Karpas-422 (cell line): Measurements from ENCODE around the gene NUP88. TPM values are rescaled to one million over a fixed set of nuclear protein-coding genes. Genes with fewer than 3 reads are reported as not detected.

Experiments used
- DNase-seq: peaks from one replicate; pipeline ENCODE4 v3.0.0-alpha.2; 2015
- H2AFZ ChIP-seq: fragments of 200-600 bp; sonication (generic); 2 replicates; pipeline ENCODE4 v1.6.1; 2014; ENCODE audit warnings: antibody characterized with exemption, low read length, mixed read lengths
- H3K27ac ChIP-seq: fragments of 200-600 bp; sonication (generic); 2 replicates; pipeline ENCODE4 v1.5.1; 2014; ENCODE audit warnings: mild to moderate bottlenecking, low read length, moderate library complexity
- H3K27me3 ChIP-seq: fragments of 200-600 bp; sonication (generic); 2 replicates; pipeline ENCODE4 v1.6.1; 2014; ENCODE audit warnings: low read length, mixed read lengths
- H3K36me3 ChIP-seq: fragments of 200-600 bp; sonication (generic); 2 replicates; pipeline ENCODE4 v1.6.1; 2014; ENCODE audit warnings: low read length, mixed read lengths; ENCODE audit not compliant: insufficient read depth
- H3K4me1 ChIP-seq: fragments of 200-600 bp; sonication (generic); 2 replicates; pipeline ENCODE4 v1.6.1; 2014; ENCODE audit warnings: mild to moderate bottlenecking, low read length, mixed read lengths
- H3K4me2 ChIP-seq: fragments of 200-600 bp; sonication (generic); 2 replicates; pipeline ENCODE4 v1.6.1; 2014; ENCODE audit warnings: low read length, low read depth, mild to moderate bottlenecking; ENCODE audit not compliant: poor library complexity, severe bottlenecking
- H3K4me3 ChIP-seq: fragments of 200-600 bp; sonication (generic); 2 replicates; pipeline ENCODE4 v1.5.1; 2014; ENCODE audit warnings: mild to moderate bottlenecking, antibody characterized with exemption, low read length, mixed read lengths
- H3K79me2 ChIP-seq: fragments of 200-600 bp; sonication (generic); 2 replicates; pipeline ENCODE4 v1.6.1; 2014; ENCODE audit warnings: mild to moderate bottlenecking, low read length, mixed read lengths
- H3K9ac ChIP-seq: fragments of 200-600 bp; sonication (generic); 2 replicates; pipeline ENCODE4 v1.6.0; 2014; ENCODE audit warnings: low read length
- H3K9me2 ChIP-seq: fragments of 200-600 bp; sonication (generic), shearing (Covaris generic); replicated peaks from 2 replicates; pipeline ENCODE4 v1.6.0; 2014; ENCODE audit warnings: mild to moderate bottlenecking, low read length, moderate library complexity; ENCODE audit not compliant: insufficient read depth
- H3K9me3 ChIP-seq: fragments of 300-700, 200-600 bp; sonication (generic); 2 replicates; pipeline ENCODE4 v1.6.1; 2014; ENCODE audit warnings: low read length, mixed read lengths
- H4K20me1 ChIP-seq: fragments of 200-600 bp; sonication (generic); 2 replicates; pipeline ENCODE4 v1.6.1; 2014; ENCODE audit warnings: mild to moderate bottlenecking, antibody characterized with exemption, low read length, low read depth; ENCODE audit not compliant: insufficient read depth
- total RNA-seq: library from RNA; depleted of rRNA; stranded (reverse); fragments of >200 nt; shearing (Covaris generic); gene quantifications from 2 replicates; pipeline ENCODE4 v1.2.3, GENCODE V29; 2014; ENCODE audit warnings: low replicate concordance; rRNA removed

NUP88 gene
- total RNA-seq, 1 experiment from 2014 or later, result 116 TPM

DNA sequence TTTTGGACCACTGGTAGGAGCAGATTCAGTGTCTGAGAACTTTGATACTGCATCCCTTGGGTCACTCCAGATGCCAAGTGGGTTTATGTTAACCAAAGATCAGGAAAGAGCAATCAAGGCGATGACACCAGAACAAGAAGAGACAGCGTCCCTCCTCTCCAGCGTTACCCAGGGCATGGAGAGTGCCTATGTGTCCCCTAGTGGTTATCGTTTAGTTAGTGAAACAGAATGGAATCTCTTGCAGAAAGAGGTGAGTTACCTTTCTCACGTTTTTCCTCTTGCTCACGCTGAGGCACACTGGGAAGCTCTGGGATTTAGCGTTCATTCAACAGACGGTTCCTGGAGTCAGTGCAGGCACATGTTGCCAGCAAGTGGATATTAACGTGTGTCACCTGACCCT is 58.0 kb downstream of the NUP88 start:
- Histone ChIP-seq H3K4me1 (no peaks in the 10 kb centered on the region), H3K36me3 (peaks cover 14% of the 10 kb centered on the region), H4K20me1 (peaks cover 3% of the 10 kb centered on the region; the same call in 1 of the 2 replicates), H3K27ac (no peak overlapping the region), H3K27me3 (no peaks in the 10 kb centered on the region), H3K4me3 (no peak overlapping the region), H3K9me3 (no peaks in the 10 kb centered on the region), H3K4me2 (no peak overlapping the region), H3K9ac (no peak overlapping the region), H3K79me2 (peaks cover 4% of the 10 kb centered on the region; the same call in 1 of the 2 replicates), H2AFZ (no peak overlapping the region), H3K9me2 (no peaks in the 10 kb centered on the region)
- no peak for DNase-seq

DNA sequence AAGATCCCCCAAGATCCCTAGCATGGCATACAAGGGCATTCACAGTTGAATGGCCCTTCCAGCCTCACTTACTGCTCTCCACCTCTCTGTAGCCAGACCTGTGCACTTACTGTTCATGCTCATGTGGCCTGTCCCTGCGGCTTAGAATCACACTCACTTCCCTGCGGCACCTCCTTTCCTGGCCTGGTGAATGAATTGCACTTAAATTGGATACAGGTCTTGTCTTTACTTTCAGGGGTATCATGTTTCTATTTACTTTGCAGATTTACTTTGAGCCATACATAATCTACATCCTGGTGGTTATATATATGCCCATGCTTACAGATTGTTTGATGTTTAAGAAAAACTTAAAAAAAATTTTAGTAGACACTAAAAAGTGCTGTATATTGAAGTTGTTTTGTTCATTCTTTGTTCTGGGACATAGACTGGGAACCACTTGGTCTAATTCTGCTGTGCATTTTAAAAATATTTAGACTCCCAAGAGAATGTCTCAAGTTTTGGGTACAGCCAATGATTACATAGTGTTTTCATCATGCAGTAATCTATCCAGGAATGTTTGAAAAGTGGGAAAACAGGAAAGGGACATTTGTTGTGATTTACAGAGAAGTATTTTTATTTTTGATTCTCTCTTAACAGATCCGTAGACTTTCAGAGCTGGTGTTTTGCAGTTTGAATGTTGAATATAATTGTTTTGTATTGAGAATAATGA is 63.9 kb downstream of the NUP88 start:
- Histone ChIP-seq H3K27ac (no peak overlapping the region), H2AFZ (no peak overlapping the region), H3K4me2 (no peak overlapping the region), H3K36me3 (peaks cover 34% of the 10 kb centered on the region), H3K9me3 (no peaks in the 10 kb centered on the region), H3K9me2 (no peaks in the 10 kb centered on the region), H3K4me3 (no peak overlapping the region), H3K79me2 (no peaks in the 10 kb centered on the region), H3K4me1 (no peaks in the 10 kb centered on the region), H4K20me1 (no peaks in the 10 kb centered on the region), H3K27me3 (no peaks in the 10 kb centered on the region), H3K9ac (no peak overlapping the region)
- DNase-seq, result no peak

DNA sequence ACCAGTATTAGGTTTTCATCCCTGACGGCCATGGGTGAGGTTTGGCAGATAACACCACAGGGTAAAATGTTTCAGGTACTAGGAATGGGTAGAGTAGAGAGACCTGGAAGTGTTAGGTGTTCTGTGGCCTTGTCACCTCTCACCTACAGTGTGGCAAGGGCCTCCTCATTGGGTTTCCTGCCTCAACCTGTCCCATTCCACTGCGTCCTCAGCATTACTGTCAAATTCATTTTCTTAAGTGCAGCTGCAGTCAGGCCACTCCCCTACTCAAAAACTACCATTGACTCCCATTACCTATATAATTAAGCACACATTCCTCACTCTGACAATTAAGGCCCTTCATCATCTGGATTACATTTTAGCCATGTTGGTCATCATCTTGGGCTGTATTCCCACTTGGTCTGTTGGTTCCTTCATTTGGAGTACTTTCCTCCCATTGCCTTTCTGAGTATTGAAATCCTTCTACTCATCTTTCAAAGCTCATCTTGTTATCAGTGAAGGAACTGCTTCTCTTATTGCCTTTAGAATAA is 64.5 kb downstream of the NUP88 start:
- Histone ChIP-seq H3K27ac (no peak overlapping the region), H3K4me1 (no peaks in the 10 kb centered on the region), H2AFZ (no peak overlapping the region), H3K36me3 (peaks cover 33% of the 10 kb centered on the region), H3K79me2 (no peaks in the 10 kb centered on the region), H3K4me2 (no peak overlapping the region), H3K9ac (no peak overlapping the region), H3K27me3 (no peaks in the 10 kb centered on the region), H3K4me3 (no peak overlapping the region), H3K9me3 (no peaks in the 10 kb centered on the region), H4K20me1 (no peaks in the 10 kb centered on the region), H3K9me2 (no peaks in the 10 kb centered on the region)
- no peak for DNase-seq

DNA sequence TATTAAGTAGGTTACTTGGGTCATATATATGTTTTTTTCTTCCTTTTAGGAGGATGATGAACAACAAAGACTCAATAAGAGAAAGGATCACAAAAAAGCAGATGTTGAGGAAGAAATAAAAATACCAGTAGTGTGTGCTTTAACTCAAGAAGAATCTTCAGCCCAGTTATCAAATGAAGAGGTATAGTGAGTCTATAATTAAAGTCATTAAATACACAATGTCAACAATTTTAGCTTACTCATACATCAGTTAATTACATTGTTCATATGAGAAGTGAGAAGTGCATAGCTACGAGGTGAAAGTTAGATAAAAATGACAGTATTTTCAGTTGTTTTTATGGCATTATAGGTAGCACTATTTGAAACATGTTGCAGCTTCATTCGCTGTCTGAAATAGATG is 65.2 kb downstream of the NUP88 start:
- DNase-seq, result no peak
- Histone ChIP-seq H3K4me1 (no peaks in the 10 kb centered on the region), H3K4me3 (no peak overlapping the region), H3K4me2 (no peak overlapping the region), H3K27ac (no peak overlapping the region), H3K36me3 (peaks cover 36% of the 10 kb centered on the region), H4K20me1 (no peaks in the 10 kb centered on the region), H3K27me3 (no peaks in the 10 kb centered on the region), H3K9me2 (no peaks in the 10 kb centered on the region), H3K9me3 (no peaks in the 10 kb centered on the region), H3K9ac (no peak overlapping the region), H2AFZ (no peak overlapping the region), H3K79me2 (no peaks in the 10 kb centered on the region)

DNA sequence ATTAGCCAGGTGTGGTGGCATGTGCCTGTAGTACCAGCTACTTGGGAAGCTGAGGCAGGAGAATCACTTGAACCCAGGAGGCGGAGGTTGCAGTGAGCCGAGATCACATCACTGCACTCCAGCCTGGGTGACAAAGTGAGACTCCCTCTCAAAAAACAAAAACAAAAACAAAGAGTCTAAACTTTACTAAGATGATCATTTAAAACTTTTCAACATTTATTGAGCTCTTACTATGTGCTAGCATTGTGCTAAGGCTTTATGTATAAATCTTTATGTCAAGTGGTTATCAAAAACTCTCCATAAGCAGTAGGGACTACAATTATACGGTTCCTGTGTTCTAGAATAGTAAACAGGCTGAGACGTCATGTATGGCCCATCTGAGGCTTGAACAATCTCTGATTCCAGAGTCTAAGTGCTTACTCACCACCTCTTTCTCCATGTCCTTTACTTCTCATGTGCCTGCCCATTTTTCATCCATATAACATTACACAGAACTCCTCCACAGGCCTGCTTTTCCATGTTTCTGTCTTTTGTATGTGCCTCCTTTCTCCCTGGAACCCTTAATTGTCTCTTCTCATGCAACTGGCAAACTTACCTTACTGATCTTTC is 66.7 kb downstream of the NUP88 start:
- Histone ChIP-seq H3K9me2 (no peaks in the 10 kb centered on the region), H3K4me1 (no peaks in the 10 kb centered on the region), H3K79me2 (peaks cover 3% of the 10 kb centered on the region; the same call in 1 of the 2 replicates), H3K27me3 (no peaks in the 10 kb centered on the region), H3K4me3 (no peak overlapping the region), H3K9ac (no peak overlapping the region), H3K36me3 (peaks cover 37% of the 10 kb centered on the region), H4K20me1 (no peaks in the 10 kb centered on the region), H3K4me2 (no peak overlapping the region), H3K9me3 (no peaks in the 10 kb centered on the region), H3K27ac (no peak overlapping the region), H2AFZ (no peak overlapping the region)
- no peak for DNase-seq

DNA sequence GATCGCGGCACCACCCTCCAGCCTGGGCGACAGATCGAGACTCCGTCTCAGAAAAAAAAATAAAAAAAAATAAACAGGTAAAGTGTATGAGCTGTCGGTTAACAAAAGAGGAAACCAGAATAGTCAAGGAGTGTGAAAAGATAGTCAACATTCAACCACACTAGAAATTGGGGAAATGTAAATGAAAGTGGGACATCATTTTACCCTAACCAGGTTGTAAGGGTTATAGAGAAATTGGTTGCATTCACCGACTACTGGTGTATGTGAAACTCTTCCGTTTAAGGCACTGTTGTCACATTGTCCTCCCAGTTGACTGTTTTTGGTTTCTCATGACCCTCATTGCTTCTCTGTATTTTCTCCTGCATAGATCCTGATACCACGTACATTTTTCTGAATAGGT is 74.5 kb downstream of the NUP88 start:
- Histone ChIP-seq H3K4me3 (no peak overlapping the region), H3K9ac (no peak overlapping the region), H3K79me2 (peaks cover 6% of the 10 kb centered on the region; the same call in 1 of the 2 replicates), H3K27ac (no peak overlapping the region), H3K27me3 (no peaks in the 10 kb centered on the region), H3K9me3 (no peaks in the 10 kb centered on the region), H4K20me1 (no peaks in the 10 kb centered on the region), H3K4me1 (no peaks in the 10 kb centered on the region), H3K4me2 (no peak overlapping the region), H2AFZ (no peak overlapping the region), H3K36me3 (peaks cover 19% of the 10 kb centered on the region; the same call in 1 of the 2 replicates), H3K9me2 (no peaks in the 10 kb centered on the region)
- no peak for DNase-seq

Other genes starting within 250 kb of the NUP88 start
- 14.5 and 23.0 TPM in 2 replicates for gene ZNF594, start 227.8 kb downstream of the NUP88 start, total RNA-seq
- gene SCIMP, start 184.8 kb downstream of the NUP88 start, total RNA-seq, result 0.67 TPM in 1 of 2 replicates, not detected in the other
- 16.2 and 20.3 TPM in 2 replicates for gene RABEP1, start 137.4 kb downstream of the NUP88 start, total RNA-seq
- 53.5 and 67.5 TPM in 2 replicates for gene RPAIN, start 520 bp upstream of the NUP88 start, total RNA-seq
- gene C1QBP, start 19.5 kb upstream of the NUP88 start, total RNA-seq, result 314 and 361 TPM in 2 replicates
- gene DHX33, start 49.3 kb upstream of the NUP88 start, total RNA-seq, result 17.0 and 19.5 TPM in 2 replicates
- 22.2 and 23.8 TPM in 2 replicates for gene DERL2, start 66.5 kb upstream of the NUP88 start, total RNA-seq
- 11.3 and 22.5 TPM in 2 replicates for gene MIS12, start 66.9 kb upstream of the NUP88 start, total RNA-seq
- 1.2 and 1.5 TPM in 2 replicates for gene NLRP1, start 164.8 kb upstream of the NUP88 start, total RNA-seq